A549 (cell line): ENCODE data around the gene NRAS. TPM values are rescaled to one million over a fixed set of nuclear protein-coding genes. Genes with fewer than 3 reads are reported as not detected.
A peak's percentile ranks its signal among the peaks of the same experiment; 100 is the strongest.

ENCODE experiments used
- BHLHE40 ChIP-seq: IDR thresholded peaks from 2 replicates; pipeline ENCODE4 v1.6.1; 2012; ENCODE audit warnings: low read depth, low read length, inconsistent platforms
- CBX8 ChIP-seq: fragments of 200-600 bp; sonication (generic); IDR thresholded peaks from 2 replicates; pipeline ENCODE4 v1.6.1; 2016
- CHD2 ChIP-seq: fragments of 150-350 bp; IDR thresholded peaks from 2 replicates; pipeline ENCODE4 v1.6.1; 2014; ENCODE audit warnings: low read length; ENCODE audit not compliant: partially characterized antibody
- CHD4 ChIP-seq: fragments of 200-600 bp; sonication (generic); IDR thresholded peaks from 2 replicates; pipeline ENCODE4 v1.6.1; 2016; ENCODE audit warnings: antibody characterized with exemption, mild to moderate bottlenecking, borderline replicate concordance
- EHF ChIP-seq: fragments of 250-450 bp; sonication (Bioruptor Pico); IDR thresholded peaks from 2 replicates; pipeline ENCODE4 v1.5.0; 2020; ENCODE audit warnings: mild to moderate bottlenecking
- EHMT2 ChIP-seq: fragments of 200-600 bp; sonication (generic); IDR thresholded peaks from 2 replicates; pipeline ENCODE4 v1.6.1; 2016; ENCODE audit warnings: antibody characterized with exemption, low read depth, mild to moderate bottlenecking, moderate library complexity
- ESRRA ChIP-seq: fragments of 150-350 bp; IDR thresholded peaks from 2 replicates; pipeline ENCODE4 v1.6.1; 2014; ENCODE audit warnings: mild to moderate bottlenecking, low read length, borderline replicate concordance
- HOXB13 ChIP-seq: fragments of 250-450 bp; sonication (Bioruptor Pico); IDR thresholded peaks from 2 replicates; pipeline ENCODE4 v1.5.0; 2020; ENCODE audit warnings: low read depth, mild to moderate bottlenecking, moderate library complexity
- NPAS2 ChIP-seq: fragments of 250-450 bp; sonication (Bioruptor Pico); IDR thresholded peaks from 2 replicates; pipeline ENCODE4 v1.8.0; 2022; ENCODE audit warnings: mild to moderate bottlenecking, moderate library complexity, borderline replicate concordance
- RAD21 ChIP-seq, 2 experiments: fragments of >200 bp in 1 of 2; sonication (Bioruptor Twin) in 1 of 2; formaldehyde crosslinking in 1 of 2; IDR thresholded peaks in 1 of 2; conservative IDR thresholded peaks in 1 of 2; 2 replicates in 1 of 2; 3 replicates in 1 of 2; pipeline ENCODE4 v1.6.1; 2012 to 2018; ENCODE audit warnings: inconsistent platforms in 1 of 2
- RCOR1 ChIP-seq: fragments of 150-350 bp; IDR thresholded peaks from 2 replicates; pipeline ENCODE4 v1.6.1; 2014; ENCODE audit warnings: antibody characterized with exemption, low read length, low read depth
- RNF2 ChIP-seq: fragments of 200-600 bp; sonication (generic); IDR thresholded peaks from 2 replicates; pipeline ENCODE4 v1.6.1; 2016; ENCODE audit warnings: low read depth, mild to moderate bottlenecking, antibody characterized with exemption, moderate library complexity, borderline replicate concordance
- SMC3 ChIP-seq: fragments of >200 bp; sonication (Bioruptor Twin); formaldehyde crosslinking; IDR thresholded peaks from 3 replicates; pipeline ENCODE4 v1.6.1; 2018; ENCODE audit warnings: inconsistent platforms
- ZC3H11A ChIP-seq: fragments of 450-650 bp; IDR thresholded peaks from 2 replicates; pipeline ENCODE4 v1.6.1; 2014; ENCODE audit warnings: antibody characterized with exemption, mild to moderate bottlenecking
- ZFP36 ChIP-seq: fragments of 450-650 bp; IDR thresholded peaks from 2 replicates; pipeline ENCODE4 v1.6.1; 2014; ENCODE audit warnings: borderline replicate concordance; ENCODE audit not compliant: partially characterized antibody
- polyA plus RNA-seq, 4 experiments: library from polyadenylated mRNA; depleted of rRNA in 3 of 4; stranded (reverse); fragments of >200 nt; fragmentation: RNase III in 1 of 4; extraction: RNeasy Plus Mini Kit Qiagen cat#74134 plus additional on column Dnase treatment in 1 of 4; gene quantifications; 2 replicates in 3 of 4; 3 replicates in 1 of 4; pipeline ENCODE4 v1.2.3, GENCODE V29; 2011 to 2017
- TF ChIP-seq, protein P1 (sequence below): fragments of 200-600 bp; sonication (generic); IDR thresholded peaks from 2 replicates; pipeline ENCODE4 v1.6.1; 2016; ENCODE audit warnings: antibody characterized with exemption, mild to moderate bottlenecking, moderate library complexity
- TF ChIP-seq, protein P2 (sequence below): fragments of 150-350 bp; IDR thresholded peaks from 2 replicates; pipeline ENCODE4 v1.6.1; 2014; ENCODE audit warnings: low read depth, mild to moderate bottlenecking, low read length
- TF ChIP-seq, protein P3 (sequence below): fragments of 250-450 bp; sonication (Bioruptor Pico); IDR thresholded peaks from 2 replicates; pipeline ENCODE4 v1.5.0; 2021; ENCODE audit warnings: mild to moderate bottlenecking, moderate library complexity, borderline replicate concordance
- TF ChIP-seq, protein P4 (sequence below): IDR thresholded peaks from 2 replicates; pipeline ENCODE4 v1.6.1; 2012
- TF ChIP-seq, protein P5 (sequence below): fragments of >200 bp; sonication (Bioruptor Twin); formaldehyde crosslinking; IDR thresholded peaks from 2 replicates; pipeline ENCODE4 v1.6.1; 2016

Gene NRAS
- polyA plus RNA-seq, 2 of the 4 experiments (the other 2 are of a cell fraction) = 28.7 to 52.2 TPM

DNA sequence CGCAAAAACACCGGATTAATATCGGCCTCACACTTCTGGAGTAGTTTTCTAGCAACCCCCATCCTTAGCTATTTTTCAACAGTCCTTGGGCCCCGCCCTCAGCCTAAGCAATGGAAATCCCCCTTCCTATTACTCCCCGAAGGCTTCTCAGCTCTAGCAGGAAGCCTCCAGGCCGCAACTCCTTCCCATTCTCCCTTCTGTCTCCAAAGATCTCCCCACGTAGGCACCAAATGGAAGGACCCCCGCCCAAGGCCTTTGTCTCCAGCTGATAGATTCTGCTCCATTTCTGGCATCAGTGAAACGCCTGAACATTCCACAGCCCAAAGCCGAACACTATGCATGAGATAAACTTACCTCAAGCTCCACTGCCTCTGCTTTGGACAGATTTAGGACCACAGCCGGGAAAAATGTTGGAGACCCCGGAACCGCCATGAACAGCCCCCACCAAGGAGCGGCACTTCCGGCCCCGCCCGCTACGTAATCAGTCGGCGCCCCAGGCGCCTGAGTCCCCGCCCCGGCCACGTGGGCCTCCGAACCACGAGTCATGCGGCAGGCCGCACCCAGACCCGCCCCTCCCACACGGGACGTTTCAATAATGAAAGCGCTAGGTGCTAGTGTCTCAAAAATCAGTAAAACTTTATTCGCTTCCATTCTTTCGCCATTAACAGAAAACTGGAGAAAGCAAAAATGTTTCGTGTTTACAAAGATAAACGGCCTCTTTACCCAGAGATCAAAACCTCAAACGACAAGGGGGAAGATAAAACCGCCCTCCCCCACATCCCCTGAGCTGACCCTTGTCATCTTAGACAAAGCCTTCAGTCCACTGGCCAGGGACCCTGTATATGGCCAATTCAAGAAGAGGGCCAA lies at the start of gene NRAS (continued):
- TF ChIP-seq EHF (no peak), RNF2 (no peak), RCOR1 (no peak), CHD4 (no peak), SMC3 (no peak), ESRRA (no peak), ZFP36 (no peak), ZC3H11A (no peak), BHLHE40 (no peak), RAD21 (conservative IDR thresholded peaks at IDR 0.05 in 1 of 2, IDR thresholded peaks at IDR 0.05 in 1 of 2) (no peak), EHMT2 (no peak), CBX8 (no peak), CHD2 (no peak), NPAS2 (CRISPR knock-in tag) (no peak), HOXB13 (CRISPR knock-in tag) (no peak)
- TF ChIP-seq, protein P1, sequence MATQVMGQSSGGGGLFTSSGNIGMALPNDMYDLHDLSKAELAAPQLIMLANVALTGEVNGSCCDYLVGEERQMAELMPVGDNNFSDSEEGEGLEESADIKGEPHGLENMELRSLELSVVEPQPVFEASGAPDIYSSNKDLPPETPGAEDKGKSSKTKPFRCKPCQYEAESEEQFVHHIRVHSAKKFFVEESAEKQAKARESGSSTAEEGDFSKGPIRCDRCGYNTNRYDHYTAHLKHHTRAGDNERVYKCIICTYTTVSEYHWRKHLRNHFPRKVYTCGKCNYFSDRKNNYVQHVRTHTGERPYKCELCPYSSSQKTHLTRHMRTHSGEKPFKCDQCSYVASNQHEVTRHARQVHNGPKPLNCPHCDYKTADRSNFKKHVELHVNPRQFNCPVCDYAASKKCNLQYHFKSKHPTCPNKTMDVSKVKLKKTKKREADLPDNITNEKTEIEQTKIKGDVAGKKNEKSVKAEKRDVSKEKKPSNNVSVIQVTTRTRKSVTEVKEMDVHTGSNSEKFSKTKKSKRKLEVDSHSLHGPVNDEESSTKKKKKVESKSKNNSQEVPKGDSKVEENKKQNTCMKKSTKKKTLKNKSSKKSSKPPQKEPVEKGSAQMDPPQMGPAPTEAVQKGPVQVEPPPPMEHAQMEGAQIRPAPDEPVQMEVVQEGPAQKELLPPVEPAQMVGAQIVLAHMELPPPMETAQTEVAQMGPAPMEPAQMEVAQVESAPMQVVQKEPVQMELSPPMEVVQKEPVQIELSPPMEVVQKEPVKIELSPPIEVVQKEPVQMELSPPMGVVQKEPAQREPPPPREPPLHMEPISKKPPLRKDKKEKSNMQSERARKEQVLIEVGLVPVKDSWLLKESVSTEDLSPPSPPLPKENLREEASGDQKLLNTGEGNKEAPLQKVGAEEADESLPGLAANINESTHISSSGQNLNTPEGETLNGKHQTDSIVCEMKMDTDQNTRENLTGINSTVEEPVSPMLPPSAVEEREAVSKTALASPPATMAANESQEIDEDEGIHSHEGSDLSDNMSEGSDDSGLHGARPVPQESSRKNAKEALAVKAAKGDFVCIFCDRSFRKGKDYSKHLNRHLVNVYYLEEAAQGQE = no peak
- TF ChIP-seq, protein P2, sequence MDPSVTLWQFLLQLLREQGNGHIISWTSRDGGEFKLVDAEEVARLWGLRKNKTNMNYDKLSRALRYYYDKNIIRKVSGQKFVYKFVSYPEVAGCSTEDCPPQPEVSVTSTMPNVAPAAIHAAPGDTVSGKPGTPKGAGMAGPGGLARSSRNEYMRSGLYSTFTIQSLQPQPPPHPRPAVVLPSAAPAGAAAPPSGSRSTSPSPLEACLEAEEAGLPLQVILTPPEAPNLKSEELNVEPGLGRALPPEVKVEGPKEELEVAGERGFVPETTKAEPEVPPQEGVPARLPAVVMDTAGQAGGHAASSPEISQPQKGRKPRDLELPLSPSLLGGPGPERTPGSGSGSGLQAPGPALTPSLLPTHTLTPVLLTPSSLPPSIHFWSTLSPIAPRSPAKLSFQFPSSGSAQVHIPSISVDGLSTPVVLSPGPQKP = peak; percentile 44; the same call in 1 of the 2 replicates
- TF ChIP-seq, protein P3, sequence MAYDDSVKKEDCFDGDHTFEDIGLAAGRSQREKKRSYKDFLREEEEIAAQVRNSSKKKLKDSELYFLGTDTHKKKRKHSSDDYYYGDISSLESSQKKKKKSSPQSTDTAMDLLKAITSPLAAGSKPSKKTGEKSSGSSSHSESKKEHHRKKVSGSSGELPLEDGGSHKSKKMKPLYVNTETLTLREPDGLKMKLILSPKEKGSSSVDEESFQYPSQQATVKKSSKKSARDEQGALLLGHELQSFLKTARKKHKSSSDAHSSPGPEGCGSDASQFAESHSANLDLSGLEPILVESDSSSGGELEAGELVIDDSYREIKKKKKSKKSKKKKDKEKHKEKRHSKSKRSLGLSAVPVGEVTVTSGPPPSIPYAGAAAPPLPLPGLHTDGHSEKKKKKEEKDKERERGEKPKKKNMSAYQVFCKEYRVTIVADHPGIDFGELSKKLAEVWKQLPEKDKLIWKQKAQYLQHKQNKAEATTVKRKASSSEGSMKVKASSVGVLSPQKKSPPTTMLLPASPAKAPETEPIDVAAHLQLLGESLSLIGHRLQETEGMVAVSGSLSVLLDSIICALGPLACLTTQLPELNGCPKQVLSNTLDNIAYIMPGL (CRISPR knock-in tag) = no peak
- TF ChIP-seq, protein P4, sequence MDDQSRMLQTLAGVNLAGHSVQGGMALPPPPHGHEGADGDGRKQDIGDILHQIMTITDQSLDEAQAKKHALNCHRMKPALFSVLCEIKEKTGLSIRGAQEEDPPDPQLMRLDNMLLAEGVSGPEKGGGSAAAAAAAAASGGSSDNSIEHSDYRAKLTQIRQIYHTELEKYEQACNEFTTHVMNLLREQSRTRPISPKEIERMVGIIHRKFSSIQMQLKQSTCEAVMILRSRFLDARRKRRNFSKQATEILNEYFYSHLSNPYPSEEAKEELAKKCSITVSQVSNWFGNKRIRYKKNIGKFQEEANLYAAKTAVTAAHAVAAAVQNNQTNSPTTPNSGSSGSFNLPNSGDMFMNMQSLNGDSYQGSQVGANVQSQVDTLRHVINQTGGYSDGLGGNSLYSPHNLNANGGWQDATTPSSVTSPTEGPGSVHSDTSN = 0 out of 2 replicates have a peak, but pooled peaks have one; percentile 25
- TF ChIP-seq, protein P5, sequence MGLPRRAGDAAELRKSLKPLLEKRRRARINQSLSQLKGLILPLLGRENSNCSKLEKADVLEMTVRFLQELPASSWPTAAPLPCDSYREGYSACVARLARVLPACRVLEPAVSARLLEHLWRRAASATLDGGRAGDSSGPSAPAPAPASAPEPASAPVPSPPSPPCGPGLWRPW = no peak
- TF ChIP-seq, all 56 proteins: peak for 13
